Upper lobe of right lung (tissue), 1 donor: ENCODE results near the gene CLIC3. TPM values are rescaled to one million over a fixed set of nuclear protein-coding genes. Genes with fewer than 3 reads are reported as not detected.

ENCODE experiments used
- ATAC-seq: fragments of 200-7000 bp; cut with Tn5 transposase; one replicate; pipeline ENCODE4 v1.9.1; 2020; ENCODE audit warnings: mild to moderate bottlenecking, moderate library complexity
- DNase-seq: peaks from one replicate; pipeline ENCODE4 v3.0.0-alpha.2; 2020
- H3K27ac ChIP-seq: fragments of 200-600 bp; one replicate; pipeline ENCODE4 v1.8.0; 2022
- H3K27me3 ChIP-seq: fragments of 200-600 bp; one replicate; pipeline ENCODE4 v1.8.0; 2022; ENCODE audit warnings: mild to moderate bottlenecking
- H3K36me3 ChIP-seq: fragments of 200-600 bp; one replicate; pipeline ENCODE4 v1.8.0; 2022
- H3K4me1 ChIP-seq: fragments of 200-600 bp; one replicate; pipeline ENCODE4 v1.8.0; 2022
- H3K4me3 ChIP-seq: fragments of 200-600 bp; one replicate; pipeline ENCODE4 v1.8.0; 2022; ENCODE audit warnings: mild to moderate bottlenecking
- H3K9me3 ChIP-seq: fragments of 200-600 bp; one replicate; pipeline ENCODE4 v1.8.0; 2022
- intact Hi-C: fragments of 100-400 bp; cut with DNase I; formaldehyde crosslinking; loops from one replicate; pipeline ENCODE4 v1.11.0; 2022
- total RNA-seq: library from RNA; stranded (reverse); fragmentation: NEBNext Ultra II Directional; extraction: Animal tissue kit (Norgen Biotek cat#: 25700); gene quantifications from one replicate; pipeline ENCODE4 v1.2.1, GENCODE V29; 2021
- TF ChIP-seq, protein P1 (sequence below): fragments of 200-600 bp; IDR thresholded peaks from one replicate; pipeline ENCODE4 v1.8.0; 2022; ENCODE audit warnings: antibody characterized with exemption
- donor health status: DM: no; HTN: yes; CAD: no; lungs with severe emphysema.

CLIC3 gene
- total RNA-seq, 1 donor from 2014 or later = 80.7 TPM

DNA sequence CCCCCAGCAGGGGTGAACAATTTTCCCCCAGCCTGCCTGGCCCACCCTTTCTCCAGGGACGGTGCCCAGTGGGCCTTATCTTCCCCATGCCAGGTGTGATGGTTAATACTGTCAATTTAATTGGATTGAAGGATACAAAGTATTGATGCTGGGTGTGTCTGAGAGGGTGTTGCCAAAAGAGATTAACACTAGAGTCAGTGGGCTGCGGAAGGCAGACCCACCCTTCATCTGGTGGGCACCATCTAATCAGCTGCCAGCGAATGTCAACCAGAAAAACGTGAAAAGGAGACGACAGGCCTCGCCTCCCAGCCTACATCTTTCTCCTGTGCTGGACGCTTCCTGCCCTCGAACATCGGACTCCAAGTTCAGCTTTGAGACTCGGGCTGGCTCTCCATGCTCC is 41.1 kb upstream of the CLIC3 start:
- H3K4me3 ChIP-seq = no peak overlapping the region
- ATAC-seq = no peak
- H3K36me3 ChIP-seq = no peaks in the 10 kb centered on the region
- H3K27ac ChIP-seq = no peak overlapping the region
- TF ChIP-seq, protein P1, sequence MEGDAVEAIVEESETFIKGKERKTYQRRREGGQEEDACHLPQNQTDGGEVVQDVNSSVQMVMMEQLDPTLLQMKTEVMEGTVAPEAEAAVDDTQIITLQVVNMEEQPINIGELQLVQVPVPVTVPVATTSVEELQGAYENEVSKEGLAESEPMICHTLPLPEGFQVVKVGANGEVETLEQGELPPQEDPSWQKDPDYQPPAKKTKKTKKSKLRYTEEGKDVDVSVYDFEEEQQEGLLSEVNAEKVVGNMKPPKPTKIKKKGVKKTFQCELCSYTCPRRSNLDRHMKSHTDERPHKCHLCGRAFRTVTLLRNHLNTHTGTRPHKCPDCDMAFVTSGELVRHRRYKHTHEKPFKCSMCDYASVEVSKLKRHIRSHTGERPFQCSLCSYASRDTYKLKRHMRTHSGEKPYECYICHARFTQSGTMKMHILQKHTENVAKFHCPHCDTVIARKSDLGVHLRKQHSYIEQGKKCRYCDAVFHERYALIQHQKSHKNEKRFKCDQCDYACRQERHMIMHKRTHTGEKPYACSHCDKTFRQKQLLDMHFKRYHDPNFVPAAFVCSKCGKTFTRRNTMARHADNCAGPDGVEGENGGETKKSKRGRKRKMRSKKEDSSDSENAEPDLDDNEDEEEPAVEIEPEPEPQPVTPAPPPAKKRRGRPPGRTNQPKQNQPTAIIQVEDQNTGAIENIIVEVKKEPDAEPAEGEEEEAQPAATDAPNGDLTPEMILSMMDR = no peak
- intact Hi-C loops = loop anchor here (10.0 kb wide), 1 partner anchor 93 kb away; the partner anchor contains the start of genes C8G and FBXW5
- H3K27me3 ChIP-seq = no peaks in the 10 kb centered on the region
- DNase-seq = no peak
- no peaks in the 10 kb centered on the region for H3K9me3 ChIP-seq
- peaks cover 10% of the 10 kb centered on the region for H3K4me1 ChIP-seq

DNA sequence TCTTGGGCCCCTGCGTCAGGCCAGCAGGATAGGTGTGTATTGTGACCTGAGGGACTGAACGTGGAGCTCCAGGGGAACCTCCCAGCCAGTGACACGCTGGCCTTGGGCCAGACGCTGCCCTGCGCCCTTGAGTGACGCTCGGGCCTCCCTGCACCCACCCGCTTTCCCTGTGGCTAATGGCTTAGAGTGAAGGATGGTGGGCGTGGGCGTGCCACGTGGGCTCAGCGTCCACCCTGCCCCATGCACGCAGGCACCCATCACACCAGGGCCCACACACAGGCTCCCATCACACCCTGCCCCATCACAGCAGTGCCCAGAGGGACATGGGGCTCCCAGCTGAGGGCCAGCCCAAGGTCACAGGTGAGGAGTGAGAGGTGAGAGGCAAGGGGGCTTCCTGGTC is 40.7 kb upstream of the CLIC3 start:
- DNase-seq = no peak

DNA sequence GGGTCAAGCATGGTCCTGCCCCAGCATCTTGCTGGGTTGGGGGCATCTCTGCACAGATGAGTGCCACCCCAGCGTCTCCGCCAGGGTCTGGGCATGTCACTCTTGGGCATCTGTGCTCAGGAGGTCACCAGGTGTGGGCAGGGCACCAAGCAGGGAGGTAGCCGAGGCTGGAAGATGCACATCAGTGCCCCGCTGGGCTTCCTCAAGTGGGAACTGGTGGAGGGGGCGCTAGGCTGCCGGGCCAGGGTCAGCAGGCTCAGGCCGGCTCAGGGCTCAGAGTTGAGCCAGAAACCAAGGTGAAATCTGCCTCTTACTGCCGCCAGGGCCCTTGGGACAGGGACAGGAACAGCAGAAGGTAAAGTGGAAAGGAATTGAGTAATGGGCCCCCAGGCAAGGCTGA is 39.6 kb upstream of the CLIC3 start:
- DNase-seq = no peak
- no peaks in the 10 kb centered on the region for H3K9me3 ChIP-seq
- no peak overlapping the region for H3K27ac ChIP-seq
- H3K27me3 ChIP-seq = no peaks in the 10 kb centered on the region
- H3K4me1 ChIP-seq = peaks cover 15% of the 10 kb centered on the region
- no peak for ATAC-seq
- intact Hi-C loops = loop anchor here (10.0 kb wide), 1 partner anchor 91 kb away; the partner anchor contains the start of genes C8G and FBXW5
- no peak overlapping the region for H3K4me3 ChIP-seq
- H3K36me3 ChIP-seq = no peaks in the 10 kb centered on the region
- TF ChIP-seq, protein P1 = no peak

More for the DNA sequence above, 40.7 kb upstream of the CLIC3 start:
- TF ChIP-seq, protein P1 = no peak
- Histone ChIP-seq H3K36me3 (no peaks in the 10 kb centered on the region), H3K27me3 (no peaks in the 10 kb centered on the region), H3K4me1 (peaks cover 10% of the 10 kb centered on the region), H3K27ac (no peak overlapping the region), H3K4me3 (no peak overlapping the region), H3K9me3 (no peaks in the 10 kb centered on the region)
- intact Hi-C loops = loop anchor here (10.0 kb wide), 1 partner anchor 92 kb away; the partner anchor contains the start of genes C8G and FBXW5
- ATAC-seq = no peak

DNA sequence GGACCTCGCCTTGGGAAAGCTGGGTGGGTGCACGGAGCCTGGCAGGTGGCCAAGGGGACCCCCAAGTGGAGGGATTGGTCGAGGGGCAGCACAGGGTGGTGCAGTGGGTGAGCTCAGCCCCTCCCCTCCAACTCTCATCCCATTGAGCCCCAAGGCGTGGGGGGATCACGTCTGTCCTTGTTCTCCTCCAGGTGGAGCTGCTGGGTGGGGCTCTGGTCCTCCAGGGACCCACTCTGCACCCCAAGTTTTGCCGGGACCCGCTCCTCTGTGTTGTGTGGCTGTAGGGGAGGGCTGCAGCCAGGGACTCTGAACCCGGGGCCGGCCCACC is 39.1 kb upstream of the CLIC3 start:
- DNase-seq = no peak
- H3K4me3 ChIP-seq = no peak overlapping the region
- H3K9me3 ChIP-seq = no peaks in the 10 kb centered on the region
- H3K27me3 ChIP-seq = no peaks in the 10 kb centered on the region
- H3K27ac ChIP-seq = no peak overlapping the region
- TF ChIP-seq, protein P1 = no peak
- no peak for ATAC-seq
- intact Hi-C loops = loop anchor here (10.0 kb wide), 1 partner anchor 91 kb away; the partner anchor contains the start of genes C8G and FBXW5
- no peaks in the 10 kb centered on the region for H3K36me3 ChIP-seq
- peaks cover 19% of the 10 kb centered on the region for H3K4me1 ChIP-seq

DNA sequence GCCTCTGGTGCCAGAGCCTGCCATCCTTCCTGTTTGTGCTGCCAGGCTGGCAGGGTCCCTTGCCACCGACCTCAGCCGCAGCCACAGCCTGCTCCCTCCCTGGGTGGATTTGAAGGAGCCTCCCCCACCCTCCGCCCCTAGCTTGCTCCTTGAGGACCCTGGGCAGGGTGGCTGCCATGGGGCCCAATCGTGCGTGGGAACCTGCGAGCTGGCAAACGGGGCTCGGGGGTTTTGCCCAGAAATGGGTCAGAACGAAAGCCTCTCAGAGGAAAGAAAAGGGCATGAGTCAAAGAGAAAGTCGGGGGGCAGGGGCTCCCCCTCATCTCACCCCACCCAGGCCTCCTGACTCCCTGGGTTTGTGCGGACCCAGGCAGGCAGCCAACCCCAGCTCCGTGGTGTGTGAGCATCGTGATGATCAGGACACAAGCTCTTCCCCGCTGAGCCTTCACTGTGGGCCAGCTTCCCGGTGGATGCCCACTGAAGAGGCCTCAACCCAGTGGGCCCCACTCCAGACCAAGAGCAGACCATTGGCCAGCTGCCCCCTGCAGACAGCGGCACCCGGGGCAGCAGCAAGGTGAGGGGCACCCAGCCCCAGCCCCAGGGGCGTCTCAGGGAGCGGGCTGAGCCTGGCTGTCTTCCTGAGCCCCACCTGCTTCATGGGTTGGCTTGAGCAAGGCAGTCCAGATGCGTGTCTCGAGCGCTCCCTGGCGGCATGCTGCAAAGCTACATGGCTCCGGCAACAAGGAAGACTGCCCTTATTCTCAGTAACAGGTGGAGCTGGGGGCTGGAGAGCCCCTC is 38.5 kb upstream of the CLIC3 start:
- no peaks in the 10 kb centered on the region for H3K27me3 ChIP-seq
- intact Hi-C loops = loop anchor here (5.0 to 10.0 kb wide), 2 partner anchors 90 to 248 kb away; partner anchors contain the start of genes C8G and FBXW5
- ATAC-seq (peak; percentile 82), DNase-seq (peak; percentile 91)
- peaks cover 20% of the 10 kb centered on the region for H3K4me1 ChIP-seq
- no peaks in the 10 kb centered on the region for H3K9me3 ChIP-seq
- H3K27ac ChIP-seq = no peak overlapping the region
- no peak overlapping the region for H3K4me3 ChIP-seq
- H3K36me3 ChIP-seq = no peaks in the 10 kb centered on the region
- TF ChIP-seq, protein P1 = peak; percentile 90
